Dermis lymphatic vessel endothelial cell (primary cell): Measurements from ENCODE around the gene INO80. TPM values are rescaled to one million over a fixed set of nuclear protein-coding genes. Genes with fewer than 3 reads are reported as not detected.

Experiments
- total RNA-seq: library from RNA; depleted of rRNA; stranded (reverse); fragments of >200 nt; gene quantifications from 2 replicates; pipeline ENCODE4 v1.2.1, GENCODE V29; 2014

Gene INO80, protein sequence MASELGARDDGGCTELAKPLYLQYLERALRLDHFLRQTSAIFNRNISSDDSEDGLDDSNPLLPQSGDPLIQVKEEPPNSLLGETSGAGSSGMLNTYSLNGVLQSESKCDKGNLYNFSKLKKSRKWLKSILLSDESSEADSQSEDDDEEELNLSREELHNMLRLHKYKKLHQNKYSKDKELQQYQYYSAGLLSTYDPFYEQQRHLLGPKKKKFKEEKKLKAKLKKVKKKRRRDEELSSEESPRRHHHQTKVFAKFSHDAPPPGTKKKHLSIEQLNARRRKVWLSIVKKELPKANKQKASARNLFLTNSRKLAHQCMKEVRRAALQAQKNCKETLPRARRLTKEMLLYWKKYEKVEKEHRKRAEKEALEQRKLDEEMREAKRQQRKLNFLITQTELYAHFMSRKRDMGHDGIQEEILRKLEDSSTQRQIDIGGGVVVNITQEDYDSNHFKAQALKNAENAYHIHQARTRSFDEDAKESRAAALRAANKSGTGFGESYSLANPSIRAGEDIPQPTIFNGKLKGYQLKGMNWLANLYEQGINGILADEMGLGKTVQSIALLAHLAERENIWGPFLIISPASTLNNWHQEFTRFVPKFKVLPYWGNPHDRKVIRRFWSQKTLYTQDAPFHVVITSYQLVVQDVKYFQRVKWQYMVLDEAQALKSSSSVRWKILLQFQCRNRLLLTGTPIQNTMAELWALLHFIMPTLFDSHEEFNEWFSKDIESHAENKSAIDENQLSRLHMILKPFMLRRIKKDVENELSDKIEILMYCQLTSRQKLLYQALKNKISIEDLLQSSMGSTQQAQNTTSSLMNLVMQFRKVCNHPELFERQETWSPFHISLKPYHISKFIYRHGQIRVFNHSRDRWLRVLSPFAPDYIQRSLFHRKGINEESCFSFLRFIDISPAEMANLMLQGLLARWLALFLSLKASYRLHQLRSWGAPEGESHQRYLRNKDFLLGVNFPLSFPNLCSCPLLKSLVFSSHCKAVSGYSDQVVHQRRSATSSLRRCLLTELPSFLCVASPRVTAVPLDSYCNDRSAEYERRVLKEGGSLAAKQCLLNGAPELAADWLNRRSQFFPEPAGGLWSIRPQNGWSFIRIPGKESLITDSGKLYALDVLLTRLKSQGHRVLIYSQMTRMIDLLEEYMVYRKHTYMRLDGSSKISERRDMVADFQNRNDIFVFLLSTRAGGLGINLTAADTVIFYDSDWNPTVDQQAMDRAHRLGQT (N-terminal part only)
- total RNA-seq, result 16.8 and 19.6 TPM in 2 replicates

DNA sequence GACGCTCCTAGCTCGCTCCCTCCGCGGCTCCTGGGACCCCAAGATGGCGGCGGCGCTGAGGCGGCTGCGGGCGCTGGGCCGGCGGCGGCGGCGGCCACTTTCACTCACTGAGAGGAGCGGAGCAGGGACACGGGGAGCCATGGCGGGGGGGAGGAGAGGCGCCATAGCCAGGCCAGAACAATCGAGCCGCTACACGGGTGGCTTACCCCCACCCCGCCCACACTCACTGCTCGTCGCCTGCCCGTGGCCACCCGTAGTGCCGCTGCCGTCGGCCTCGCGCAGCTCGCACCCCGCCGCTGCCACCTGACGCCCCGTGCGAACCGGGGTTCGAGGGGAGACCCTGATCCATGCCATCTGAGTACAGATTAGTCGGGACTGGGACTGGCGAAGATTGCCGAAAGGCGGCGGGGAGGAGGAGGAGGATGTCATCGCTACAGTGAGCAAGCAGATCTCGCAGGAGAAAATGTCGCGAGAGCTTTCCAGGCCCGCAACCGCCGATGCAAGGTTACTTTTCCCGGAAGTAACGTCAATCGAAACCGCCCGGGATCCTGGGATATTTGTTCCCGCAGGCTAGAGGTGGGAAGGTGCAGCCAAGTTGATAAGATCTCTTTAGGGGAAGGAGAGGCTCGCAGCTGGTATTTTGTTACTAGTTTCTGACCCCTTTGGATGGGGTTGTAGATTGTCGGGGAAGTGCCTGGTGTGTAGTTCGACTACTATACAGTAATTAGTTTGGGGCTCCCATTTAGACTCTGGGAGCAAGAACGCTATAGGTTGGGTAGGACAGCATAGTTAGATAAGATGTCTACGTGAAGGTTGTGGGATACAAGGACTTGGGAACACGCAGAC lies at the start of gene INO80:
Gene INO80, minus strand, starts transcription at position 165 of the 846 bp plus-strand sequence. CDS start 19,970 bp downstream, outside the sequence.

DNA sequence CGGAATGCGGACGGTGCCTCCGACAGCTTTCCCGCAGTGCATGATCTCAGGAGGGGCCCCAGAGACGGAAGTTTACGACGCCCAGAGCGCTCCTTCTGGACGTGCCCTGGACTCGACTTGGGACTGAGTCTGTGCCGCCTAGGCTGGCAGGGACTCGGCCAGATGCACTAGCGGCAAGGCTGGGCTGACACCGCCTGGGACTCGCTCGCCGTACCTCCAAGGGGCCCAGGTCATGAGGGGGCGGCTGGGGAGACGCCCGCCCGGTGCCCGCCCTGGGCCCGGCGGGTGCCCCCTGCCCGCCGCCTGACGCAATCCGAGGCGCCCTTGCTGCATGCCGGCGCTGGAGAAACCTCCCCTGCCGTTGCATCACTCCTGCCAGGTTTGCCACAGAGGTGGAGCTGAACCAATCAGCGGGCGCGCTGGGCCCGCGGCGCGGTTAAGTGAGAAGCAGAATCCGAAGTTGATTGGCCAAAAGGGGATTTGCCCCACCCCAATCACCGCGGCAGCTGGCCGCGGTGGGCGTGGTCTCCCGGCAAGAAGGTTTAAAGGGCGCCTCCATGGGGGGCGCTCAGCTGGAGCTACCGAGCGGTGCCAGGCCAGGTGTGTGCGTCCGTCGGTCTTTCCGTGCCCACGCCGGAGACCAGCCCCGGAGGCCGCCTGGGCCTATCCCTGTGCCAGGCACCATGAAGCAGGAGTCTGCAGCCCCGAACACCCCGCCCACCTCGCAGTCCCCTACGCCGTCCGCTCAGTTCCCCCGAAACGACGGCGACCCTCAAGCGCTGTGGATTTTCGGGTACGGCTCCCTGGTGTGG lies 163.0 kb downstream of the INO80 start, which contains the start of gene CHAC1:
Gene CHAC1, plus strand, starts transcription at position 571 of the 812 bp plus-strand sequence. Its CDS starts 113 bp downstream, at position 684.

Other genes with a start within 250 kb of the INO80 start
- under 0.01 TPM in 1 of 2 replicates, not detected in the other for gene RHOV, start 242.0 kb downstream of the INO80 start, total RNA-seq
- gene VPS18, start 221.8 kb downstream of the INO80 start, total RNA-seq, result 33.2 and 41.1 TPM in 2 replicates
- gene DLL4, start 186.9 kb downstream of the INO80 start, total RNA-seq, result 84.2 and 99.3 TPM in 2 replicates
- gene CHAC1, start 162.8 kb downstream of the INO80 start, total RNA-seq, result 0.76 and 1.3 TPM in 2 replicates
- gene EXD1, start 114.5 kb upstream of the INO80 start, total RNA-seq, result not detected in 2 replicates
- 70.2 and 76.7 TPM in 2 replicates for gene CHP1, start 115.0 kb upstream of the INO80 start, total RNA-seq
- gene OIP5, start 216.3 kb upstream of the INO80 start, total RNA-seq, result 1.4 TPM in 2 replicates
- 18.0 and 21.4 TPM in 2 replicates for gene NUSAP1, start 216.6 kb upstream of the INO80 start, total RNA-seq